B cell (primary cell): ENCODE results near the gene RBM19. TPM values are rescaled to one million over a fixed set of nuclear protein-coding genes. Genes with fewer than 3 reads are reported as not detected.

ENCODE experiments used
- ATAC-seq: fragments of 200-7000 bp; cut with Tn5 transposase; one replicate; pipeline ENCODE4 v1.10.0; 2021; ENCODE audit warnings: low read depth, mild to moderate bottlenecking, moderate number of reproducible peaks, moderate library complexity
- CTCF ChIA-PET: fragments of 350-600 bp; sonication (Branson Sonifier 250); formaldehyde crosslinking; loops from one replicate; lab custom pipeline; 2021; ENCODE audit warnings: antibody characterized with exemption, inconsistent platforms; lab: Charles Lee
- POLR2A ChIA-PET: fragments of 350-600 bp; sonication (Branson Sonifier 250); formaldehyde crosslinking; loops from one replicate; lab custom pipeline; 2021; ENCODE audit warnings: antibody characterized with exemption; lab: Charles Lee
- DNase-seq: peaks from one replicate; pipeline ENCODE4 v3.0.0; 2013
- H2AFZ ChIP-seq: 2 replicates; pipeline ENCODE4 v1.6.1; 2012; ENCODE audit warnings: mild to moderate bottlenecking, low read depth, low read length; ENCODE audit not compliant: insufficient read depth, poor library complexity, severe bottlenecking
- H3K27ac ChIP-seq, 2 donors: 1 replicate in 1 of 2; 2 replicates in 1 of 2; pipeline ENCODE4 v1.5.1; 2012 to 2013; ENCODE audit warnings: low read length in 2 of 2, mild to moderate bottlenecking in 2 of 2, moderate library complexity in 1 of 2
- H3K27me3 ChIP-seq, 4 experiments: fragments of 200-600 bp in 1 of 4; sonication (generic) in 1 of 4; replicated peaks in 1 of 4; 1 replicate in 2 of 4; 2 replicates in 2 of 4; pipeline versions ENCODE4 v1.6.1 to v1.7.0; 2013 to 2016; ENCODE audit warnings: low read length in 3 of 4, mild to moderate bottlenecking in 2 of 4, mixed read lengths in 1 of 4, moderate library complexity in 1 of 4; ENCODE audit not compliant: insufficient read depth in 4 of 4, control insufficient read depth in 3 of 4; ENCODE audit errors: control extremely low read depth in 1 of 4
- H3K36me3 ChIP-seq, 2 experiments: replicated peaks in 1 of 2; 1 replicate in 1 of 2; 2 replicates in 1 of 2; pipeline versions ENCODE4 v1.6.1 to v1.7.1; 2013; ENCODE audit warnings: low read length in 1 of 2; ENCODE audit not compliant: insufficient read depth in 2 of 2, control insufficient read depth in 1 of 2; ENCODE audit errors: control extremely low read depth in 1 of 2, extremely low read depth in 1 of 2
- H3K4me1 ChIP-seq, 2 donors: fragments of 200-600 bp in 1 of 2; sonication (generic) in 1 of 2; 1 replicate in 1 of 2; 2 replicates in 1 of 2; pipeline versions ENCODE4 v1.5.1 to v1.6.1; 2013 to 2017; ENCODE audit warnings: low read length in 2 of 2; ENCODE audit not compliant: control insufficient read depth in 2 of 2, insufficient read depth in 2 of 2
- H3K4me2 ChIP-seq: replicated peaks from 2 replicates; pipeline ENCODE3; 2012; ENCODE audit warnings: mild to moderate bottlenecking, low read depth, low read length; ENCODE audit not compliant: poor library complexity, severe bottlenecking
- H3K4me3 ChIP-seq, 5 experiments: fragments of 200-600 bp in 1 of 5; sonication (generic) in 1 of 5; 1 replicate in 3 of 5; 2 replicates in 2 of 5; pipeline versions ENCODE4 v1.5.1 to v1.7.0; 2011 to 2016; ENCODE audit warnings: low read length in 4 of 5, mild to moderate bottlenecking in 4 of 5, low read depth in 2 of 5, control low read depth in 1 of 5, moderate library complexity in 1 of 5; ENCODE audit not compliant: insufficient read depth in 1 of 5; ENCODE audit errors: control extremely low read depth in 1 of 5, extremely low read depth in 1 of 5
- H3K79me2 ChIP-seq: fragments of 200-600 bp; sonication (generic); one replicate; pipeline ENCODE4 v1.6.0; 2016; ENCODE audit warnings: low read length; ENCODE audit not compliant: control insufficient read depth, insufficient read depth
- H3K9ac ChIP-seq: fragments of 200-600 bp; sonication (generic); 2 replicates; pipeline ENCODE4 v1.6.1; 2017; ENCODE audit warnings: mild to moderate bottlenecking, low read length, moderate library complexity
- H3K9me3 ChIP-seq, 3 donors: one replicate each; pipeline versions ENCODE4 v1.6.1 to v1.7.1; 2013; ENCODE audit warnings: low read length in 2 of 3; ENCODE audit not compliant: control insufficient read depth in 2 of 3, insufficient read depth in 1 of 3; ENCODE audit errors: control extremely low read depth in 1 of 3
- H4K20me1 ChIP-seq: 2 replicates; pipeline ENCODE4 v1.6.0; 2012; ENCODE audit warnings: mild to moderate bottlenecking, low read length; ENCODE audit not compliant: insufficient read depth, control insufficient read depth, poor library complexity, severe bottlenecking
- H3K27ac Mint-ChIP-seq: one replicate; pipeline ENCODE4 v1.8.0; 2021; ENCODE audit warnings: mixed read lengths
- H3K27me3 Mint-ChIP-seq: one replicate; pipeline ENCODE4 v1.8.0; 2021; ENCODE audit warnings: mixed read lengths
- H3K4me1 Mint-ChIP-seq: one replicate; pipeline ENCODE4 v1.8.0; 2021; ENCODE audit warnings: mixed read lengths
- H3K4me3 Mint-ChIP-seq: one replicate; pipeline ENCODE4 v1.8.0; 2021; ENCODE audit warnings: mixed read lengths
- H3K9me3 Mint-ChIP-seq: one replicate; pipeline ENCODE4 v1.8.0; 2022; ENCODE audit warnings: mixed read lengths; ENCODE audit not compliant: insufficient read depth
- CTCF ChIP-seq: fragments of 200-600 bp; IDR thresholded peaks from one replicate; pipeline ENCODE4 v1.8.0; 2022; ENCODE audit warnings: antibody characterized with exemption, mild to moderate bottlenecking
- EZH2 ChIP-seq: IDR thresholded peaks from 2 replicates; pipeline ENCODE4 v1.6.1; 2012; ENCODE audit warnings: borderline replicate concordance, low read depth, mild to moderate bottlenecking, moderate library complexity, low read length; ENCODE audit not compliant: insufficient read depth, poor library complexity, severe bottlenecking
- WGBS: methylation state at CpG from one replicate; pipeline ENCODE4 v1.1.5; 2013; ENCODE audit warnings: missing lambda C conversion rate; ENCODE audit not compliant: insufficient coverage; 5-methylcytosine and 5-hydroxymethylcytosine counted together
- intact Hi-C: fragments of 100-400 bp; cut with micrococcal nuclease; formaldehyde crosslinking; loops from one replicate; pipeline ENCODE4 v1.10.0; 2022
- polyA plus RNA-seq: library from polyadenylated mRNA; depleted of rRNA; stranded (reverse); fragments of >200 nt; gene quantifications from 2 replicates; pipeline ENCODE4 v1.2.3, GENCODE V29; 2012
- total RNA-seq, 2 donors: library from RNA; stranded (reverse); fragments of 120-200 nt in 1 of 2; gene quantifications; 1 replicate in 1 of 2; 2 replicates in 1 of 2; pipeline versions ENCODE4 v1.2.3 to v1.2.4, GENCODE V29; 2013 to 2022

Gene RBM19
- total and polyA plus RNA-seq, 2 donors (not counting 1 experiment from before 2014, with no cell fraction given) = 43.1 to 90.0 TPM

GRCh38 chr12:114003286-114003685 is 37.2 kb upstream of the RBM19 start:
- no peak for TF ChIP-seq EZH2
- TF ChIP-seq CTCF = no peak
- Mint-ChIP-seq H3K9me3 (no peaks in the 10 kb centered on the region), H3K4me1 (no peaks in the 10 kb centered on the region), H3K4me3 (no peak overlapping the region), H3K27ac (no peak overlapping the region), H3K27me3 (peaks cover 34% of the 10 kb centered on the region)
- no peaks in the 10 kb centered on the region for H4K20me1 ChIP-seq
- H3K36me3 ChIP-seq = no peaks in the 10 kb centered on the region
- POLR2A ChIA-PET = no interaction called here
- WGBS = 75% methylated on average over 4 of the region's 5 CpGs
- no peaks in the 10 kb centered on the region for H3K79me2 ChIP-seq
- ATAC-seq = no peak
- no peak overlapping the region for H3K9ac ChIP-seq
- peaks cover 0 to 4% (median 0%) of the 10 kb centered on the region in 4 experiments for H3K27me3 ChIP-seq
- CTCF ChIA-PET = no interaction called here
- intact Hi-C loops = no loop called here
- no peaks in the 10 kb centered on the region for H3K9me3 ChIP-seq
- H3K4me1 ChIP-seq = no peaks in the 10 kb centered on the region
- no peak overlapping the region for H3K27ac ChIP-seq
- DNase-seq = no peak
- H2AFZ ChIP-seq = no peak overlapping the region
- H3K4me3 ChIP-seq = no peak overlapping the region
- H3K4me2 ChIP-seq = no peak overlapping the region

GRCh38 chr12:114001511-114002340 is 35.6 kb upstream of the RBM19 start:
- Histone ChIP-seq H3K36me3 (no peaks in the 10 kb centered on the region), H3K9ac (no peak overlapping the region), H4K20me1 (no peaks in the 10 kb centered on the region), H3K4me2 (no peak overlapping the region), H2AFZ (no peak overlapping the region), H3K27ac (no peak overlapping the region), H3K27me3 (peaks cover 0 to 3% (median 0%) of the 10 kb centered on the region in 4 experiments), H3K79me2 (no peaks in the 10 kb centered on the region), H3K4me3 (no peak overlapping the region), H3K9me3 (no peaks in the 10 kb centered on the region), H3K4me1 (no peaks in the 10 kb centered on the region)
- DNase-seq (no peak), ATAC-seq (no peak)
- CTCF ChIA-PET = no interaction called here
- no peak overlapping the region for H3K4me3 Mint-ChIP-seq
- H3K9me3 Mint-ChIP-seq = no peaks in the 10 kb centered on the region
- H3K27me3 Mint-ChIP-seq = peaks cover 30% of the 10 kb centered on the region
- no peak overlapping the region for H3K27ac Mint-ChIP-seq
- no peak for TF ChIP-seq EZH2
- TF ChIP-seq CTCF = no peak
- no peaks in the 10 kb centered on the region for H3K4me1 Mint-ChIP-seq
- POLR2A ChIA-PET = no interaction called here
- intact Hi-C loops = no loop called here
- no CpG with 5 or more reads among the region's 5 CpGs for WGBS
